Loucy (cell line): ENCODE data around the gene SHROOM3.

Experiments
- H2AFZ ChIP-seq: fragments of 200-600 bp; sonication (generic); 2 replicates; pipeline ENCODE4 v1.6.0; 2016; ENCODE audit warnings: antibody characterized with exemption, mild to moderate bottlenecking, low read length, moderate library complexity
- H3F3A ChIP-seq: fragments of 200-600 bp; 2 replicates; pipeline ENCODE4 v1.6.0; 2016; ENCODE audit warnings: antibody characterized with exemption, low read depth, mild to moderate bottlenecking
- H3K27me3 ChIP-seq: fragments of 200-600 bp; sonication (generic); 2 replicates; pipeline ENCODE4 v1.6.1; 2014; ENCODE audit warnings: low read length, mild to moderate bottlenecking; ENCODE audit not compliant: insufficient read depth, poor library complexity, severe bottlenecking
- H3K36me3 ChIP-seq: fragments of 200-600 bp; sonication (generic); 2 replicates; pipeline ENCODE4 v1.6.1; 2016; ENCODE audit warnings: low read length; ENCODE audit not compliant: insufficient read depth
- H3K4me1 ChIP-seq: fragments of 200-600 bp; sonication (generic); 2 replicates; pipeline ENCODE4 v1.5.1; 2014; ENCODE audit warnings: low read length, mild to moderate bottlenecking; ENCODE audit not compliant: insufficient read depth, poor library complexity, severe bottlenecking
- H3K4me2 ChIP-seq: fragments of 200-600 bp; sonication (generic); 2 replicates; pipeline ENCODE4 v1.6.0; 2014; ENCODE audit warnings: antibody characterized with exemption, low read length, low read depth, mild to moderate bottlenecking; ENCODE audit not compliant: poor library complexity, severe bottlenecking
- H3K4me3 ChIP-seq: fragments of 200-600 bp; sonication (generic); 2 replicates; pipeline ENCODE4 v1.5.1; 2014; ENCODE audit warnings: low read length, mild to moderate bottlenecking, mixed read lengths; ENCODE audit not compliant: poor library complexity, severe bottlenecking
- H3K79me2 ChIP-seq: fragments of 200-600 bp; sonication (generic); 2 replicates; pipeline ENCODE4 v1.6.1; 2014; ENCODE audit warnings: low read length; ENCODE audit not compliant: insufficient read depth
- H3K9ac ChIP-seq: fragments of 200-600 bp; sonication (generic); 2 replicates; pipeline ENCODE4 v1.6.0; 2014; ENCODE audit warnings: mild to moderate bottlenecking, low read depth, low read length, moderate library complexity; ENCODE audit not compliant: poor library complexity, severe bottlenecking
- H3K9me2 ChIP-seq: fragments of 200-600 bp; sonication (generic); replicated peaks from 2 replicates; pipeline ENCODE4 v1.6.1; 2016; ENCODE audit warnings: low read depth, low read length, mixed read lengths
- H3K9me3 ChIP-seq: fragments of 200-600 bp; sonication (generic); 2 replicates; pipeline ENCODE4 v1.6.1; 2014; ENCODE audit warnings: mild to moderate bottlenecking, antibody characterized with exemption, low read length, low read depth; ENCODE audit not compliant: insufficient read depth
- H4K20me1 ChIP-seq: fragments of 200-600 bp; sonication (generic); 2 replicates; pipeline ENCODE4 v1.6.0; 2014; ENCODE audit warnings: antibody characterized with exemption, low read length, mild to moderate bottlenecking; ENCODE audit not compliant: insufficient read depth, poor library complexity, severe bottlenecking
- EZH2phosphoT487 ChIP-seq: fragments of 200-600 bp; IDR thresholded peaks from 2 replicates; pipeline ENCODE4 v1.6.1; 2018; ENCODE audit warnings: antibody characterized with exemption, mild to moderate bottlenecking, moderate library complexity, borderline replicate concordance
- TF ChIP-seq, protein P1 (sequence below): fragments of 200-600 bp; sonication (generic); conservative IDR thresholded peaks from 2 replicates; pipeline ENCODE4 v1.5.1; 2014; ENCODE audit warnings: mild to moderate bottlenecking, antibody characterized with exemption, low read length

The SHROOM3 gene

GRCh38 chr4:76809594-76810305, 374.7 kb downstream of the SHROOM3 start:
- no peak overlapping the region for H2AFZ ChIP-seq
- TF ChIP-seq, protein P1, sequence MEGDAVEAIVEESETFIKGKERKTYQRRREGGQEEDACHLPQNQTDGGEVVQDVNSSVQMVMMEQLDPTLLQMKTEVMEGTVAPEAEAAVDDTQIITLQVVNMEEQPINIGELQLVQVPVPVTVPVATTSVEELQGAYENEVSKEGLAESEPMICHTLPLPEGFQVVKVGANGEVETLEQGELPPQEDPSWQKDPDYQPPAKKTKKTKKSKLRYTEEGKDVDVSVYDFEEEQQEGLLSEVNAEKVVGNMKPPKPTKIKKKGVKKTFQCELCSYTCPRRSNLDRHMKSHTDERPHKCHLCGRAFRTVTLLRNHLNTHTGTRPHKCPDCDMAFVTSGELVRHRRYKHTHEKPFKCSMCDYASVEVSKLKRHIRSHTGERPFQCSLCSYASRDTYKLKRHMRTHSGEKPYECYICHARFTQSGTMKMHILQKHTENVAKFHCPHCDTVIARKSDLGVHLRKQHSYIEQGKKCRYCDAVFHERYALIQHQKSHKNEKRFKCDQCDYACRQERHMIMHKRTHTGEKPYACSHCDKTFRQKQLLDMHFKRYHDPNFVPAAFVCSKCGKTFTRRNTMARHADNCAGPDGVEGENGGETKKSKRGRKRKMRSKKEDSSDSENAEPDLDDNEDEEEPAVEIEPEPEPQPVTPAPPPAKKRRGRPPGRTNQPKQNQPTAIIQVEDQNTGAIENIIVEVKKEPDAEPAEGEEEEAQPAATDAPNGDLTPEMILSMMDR, result no peak
- no peak for TF ChIP-seq EZH2phosphoT487
- H3K79me2 ChIP-seq, result no peaks in the 10 kb centered on the region
- peaks cover 3% of the 10 kb centered on the region; the same call in 1 of the 2 replicates for H3K9me3 ChIP-seq
- no peaks in the 10 kb centered on the region for H3K36me3 ChIP-seq
- H3K9ac ChIP-seq, result no peak overlapping the region
- H3K4me3 ChIP-seq, result no peak overlapping the region
- no peak overlapping the region for H3K4me2 ChIP-seq
- H3K9me2 ChIP-seq, result no peaks in the 10 kb centered on the region
- no peaks in the 10 kb centered on the region for H3K27me3 ChIP-seq
- no peaks in the 10 kb centered on the region for H3F3A ChIP-seq
- H4K20me1 ChIP-seq, result no peaks in the 10 kb centered on the region
- no peaks in the 10 kb centered on the region for H3K4me1 ChIP-seq

DNA sequence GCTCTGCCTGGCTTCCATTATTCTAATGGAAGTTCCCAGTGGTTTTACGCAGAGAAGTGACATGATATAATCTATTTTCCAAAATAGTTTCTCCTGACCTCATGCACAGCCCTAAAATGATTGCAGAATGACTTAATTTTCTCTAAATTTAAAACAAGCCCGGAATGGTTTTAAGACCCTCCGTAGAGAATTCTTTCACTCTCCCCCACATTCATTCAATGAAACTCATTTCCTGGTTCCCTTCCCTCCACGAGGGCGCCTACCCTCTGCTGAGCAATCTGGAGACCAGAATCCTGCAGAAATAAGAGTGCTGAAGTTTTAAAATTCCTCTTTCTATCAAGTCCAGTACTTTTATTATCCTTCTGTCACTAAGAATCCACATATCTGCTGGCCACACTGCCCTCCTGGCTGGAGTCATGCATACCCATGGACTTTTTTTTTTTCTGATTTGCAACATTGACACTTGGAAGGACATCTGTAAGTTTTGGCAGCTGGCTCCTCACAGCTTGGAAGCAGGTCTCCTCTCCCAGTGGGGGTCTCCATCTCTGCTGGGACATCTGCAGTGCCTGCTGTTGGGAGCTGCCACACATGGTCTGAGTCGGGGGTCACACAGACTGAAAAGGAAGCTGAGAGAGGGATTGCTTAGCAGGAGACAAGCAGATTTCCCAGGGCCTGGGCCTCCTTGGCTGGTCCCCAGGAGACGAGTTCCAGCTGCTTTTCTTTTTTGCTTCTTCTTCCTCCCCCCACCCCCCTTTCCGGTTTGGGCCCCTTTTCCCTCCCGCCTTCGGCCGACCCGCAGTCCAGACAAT, 376.8 kb downstream of the SHROOM3 start:
- Histone ChIP-seq H3K27me3 (no peaks in the 10 kb centered on the region), H2AFZ (no peak overlapping the region), H3K4me2 (no peak overlapping the region), H3F3A (no peaks in the 10 kb centered on the region), H3K4me1 (no peaks in the 10 kb centered on the region), H3K9ac (no peak overlapping the region), H4K20me1 (no peaks in the 10 kb centered on the region), H3K9me3 (no peaks in the 10 kb centered on the region), H3K79me2 (no peaks in the 10 kb centered on the region), H3K9me2 (no peaks in the 10 kb centered on the region), H3K4me3 (no peak overlapping the region), H3K36me3 (no peaks in the 10 kb centered on the region)
- TF ChIP-seq EZH2phosphoT487, result no peak
- TF ChIP-seq, protein P1, result no peak

DNA sequence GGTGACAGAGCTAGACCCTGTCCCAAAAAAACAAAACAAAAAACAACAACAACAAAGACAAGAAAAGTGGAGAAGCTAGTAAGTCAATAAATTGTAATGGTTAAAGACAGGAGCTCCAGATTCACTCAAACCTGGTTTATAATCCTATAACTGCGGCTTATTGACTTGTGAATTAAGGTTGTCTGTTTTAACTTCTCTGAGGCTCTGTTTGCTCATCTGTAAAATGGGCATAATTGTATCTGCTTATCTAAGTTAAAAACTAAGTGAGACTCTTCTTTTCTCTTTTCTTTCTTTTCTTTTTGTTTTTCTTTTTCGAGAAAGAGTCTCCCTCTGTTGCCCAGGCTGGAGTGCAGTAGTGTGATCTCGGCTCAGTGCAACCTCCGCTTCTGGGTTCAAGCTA, 378.0 kb downstream of the SHROOM3 start:
- TF ChIP-seq, protein P1, result no peak
- no peak for TF ChIP-seq EZH2phosphoT487
- Histone ChIP-seq H3K4me2 (no peak overlapping the region), H3K79me2 (no peaks in the 10 kb centered on the region), H3K9me3 (no peaks in the 10 kb centered on the region), H2AFZ (no peak overlapping the region), H3K9ac (no peak overlapping the region), H4K20me1 (no peaks in the 10 kb centered on the region), H3K4me1 (no peaks in the 10 kb centered on the region), H3K27me3 (no peaks in the 10 kb centered on the region), H3K9me2 (no peaks in the 10 kb centered on the region), H3K36me3 (no peaks in the 10 kb centered on the region), H3F3A (no peaks in the 10 kb centered on the region), H3K4me3 (no peak overlapping the region)
